Right lobe of liver (tissue), 6 donors: ENCODE results near the gene PTPRN2. TPM values are rescaled to one million over a fixed set of nuclear protein-coding genes. Genes with fewer than 3 reads are reported as not detected.

Experiments
- ATAC-seq, 4 donors: fragments of 200-7000 bp; cut with Tn5 transposase; one replicate each; pipeline ENCODE4 v1.9.1; 2020; ENCODE audit warnings: mild to moderate bottlenecking in 4 of 4, moderate library complexity in 4 of 4
- DNase-seq, 3 donors: peaks; one replicate each; pipeline ENCODE4 v3.0.0-alpha.2; 2020
- H3K27ac ChIP-seq, 3 donors: fragments of 200-600 bp; one replicate each; pipeline ENCODE4 v1.8.0; 2022
- H3K27me3 ChIP-seq, 2 donors: fragments of 200-600 bp; one replicate each; pipeline ENCODE4 v1.8.0; 2022
- H3K36me3 ChIP-seq, 4 donors: fragments of 200-600 bp; sonication (generic) in 1 of 4; one replicate each; pipeline versions ENCODE4 v1.5.1 to v1.8.0; 2017 to 2022; ENCODE audit warnings: control low read depth in 1 of 4
- H3K4me1 ChIP-seq, 4 donors: fragments of 200-600 bp; sonication (generic) in 1 of 4; one replicate each; pipeline versions ENCODE4 v1.5.1 to v1.8.0; 2017 to 2022; ENCODE audit warnings: control low read depth in 1 of 4
- H3K4me3 ChIP-seq, 3 donors: fragments of 200-600 bp; one replicate each; pipeline ENCODE4 v1.8.0; 2022
- H3K9me3 ChIP-seq, 4 donors: fragments of 200-600 bp; sonication (generic) in 1 of 4; one replicate each; pipeline versions ENCODE4 v1.5.1 to v1.8.0; 2017 to 2022; ENCODE audit warnings: control low read depth in 1 of 4
- POLR2A ChIP-seq: fragments of 450-650 bp; IDR thresholded peaks from one replicate; pipeline ENCODE4 v1.6.1; 2017; ENCODE audit warnings: antibody characterized with exemption, mild to moderate bottlenecking
- WGBS: methylation state at CpG from one replicate; pipeline ENCODE4 v1.1.6; 2018; ENCODE audit warnings: low coverage, low lambda C conversion rate; ENCODE audit not compliant: insufficient coverage; ENCODE audit errors: missing lambda C conversion rate; 5-methylcytosine and 5-hydroxymethylcytosine counted together
- intact Hi-C, 2 donors: fragments of 100-400 bp; cut with DNase I; formaldehyde crosslinking; loops; one replicate each; pipeline versions ENCODE4 v1.11.2 to v1.14.1; 2022
- total RNA-seq, 6 experiments: library from RNA; depleted of rRNA in 2 of 6; stranded (reverse); fragments of >200 nt in 2 of 6; fragmentation: NEBNext Ultra II Directional in 3 of 6; extraction: Animal tissue kit (Norgen Biotek cat#: 25700) in 3 of 6; gene quantifications; one replicate each; pipeline versions ENCODE4 v1.1.0 to v1.2.4, GENCODE V29; 2016 to 2023
- TF ChIP-seq, protein P1 (sequence below), 4 donors: fragments of 200-600 bp in 3 of 4; fragments of 450-650 bp in 1 of 4; IDR thresholded peaks; one replicate each; pipeline versions ENCODE4 v1.5.1 to v1.8.0; 2016 to 2022; ENCODE audit warnings: antibody characterized with exemption in 4 of 4, mild to moderate bottlenecking in 2 of 4
- donor health status: DM: no; HTN: yes; CAD: no.
- donor health status: DM: no; HTN: no; CAD: no.
- donor health status: DM: no; HTN: no; CAD: no.
- donor health status: DM: no; HTN: yes; CAD: no.
- donor health status: DM: no; HTN: yes; CAD: no.

PTPRN2 gene
- total RNA-seq, 6 experiments from 2014 or later: 0.15 to 0.87 (median 0.67) TPM

- 70% methylated on average over 8 of the region's 11 CpGs for WGBS
These were observed 272.3 kb downstream of the PTPRN2 start for GRCh38 chr7:158315326-158315725.

DNA sequence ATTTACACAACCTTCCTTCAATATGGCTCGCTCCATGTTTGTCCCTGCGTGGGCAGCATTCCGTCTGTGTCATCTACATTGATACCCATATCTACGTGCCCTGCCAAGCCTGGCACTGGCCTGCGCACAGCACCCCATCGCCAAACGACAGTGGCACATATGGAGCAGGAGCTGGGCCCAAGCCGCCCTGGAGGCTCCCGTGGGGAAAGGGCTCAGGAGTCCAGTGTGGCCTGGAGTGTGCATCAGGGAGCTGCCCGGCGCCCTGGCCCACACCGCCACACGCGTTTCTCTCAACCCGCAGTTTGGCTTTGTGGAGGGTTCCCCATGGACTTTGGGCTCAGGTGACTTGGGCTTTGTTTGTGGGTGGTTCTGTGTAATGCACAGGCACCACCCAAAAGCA is 273.2 kb downstream of the PTPRN2 start:
- Histone ChIP-seq H3K27me3 (no peaks in the 10 kb centered on the region), H3K4me1 (no peaks in the 10 kb centered on the region), H3K9me3 (no peaks in the 10 kb centered on the region), H3K4me3 (no peak overlapping the region), H3K36me3 (no peaks in the 10 kb centered on the region), H3K27ac (no peak overlapping the region)
- ATAC-seq (no peak), DNase-seq (no peak)
- WGBS: 91% methylated on average over 11 of the region's 15 CpGs
- intact Hi-C loops: no loop called here
- TF ChIP-seq, protein P1, sequence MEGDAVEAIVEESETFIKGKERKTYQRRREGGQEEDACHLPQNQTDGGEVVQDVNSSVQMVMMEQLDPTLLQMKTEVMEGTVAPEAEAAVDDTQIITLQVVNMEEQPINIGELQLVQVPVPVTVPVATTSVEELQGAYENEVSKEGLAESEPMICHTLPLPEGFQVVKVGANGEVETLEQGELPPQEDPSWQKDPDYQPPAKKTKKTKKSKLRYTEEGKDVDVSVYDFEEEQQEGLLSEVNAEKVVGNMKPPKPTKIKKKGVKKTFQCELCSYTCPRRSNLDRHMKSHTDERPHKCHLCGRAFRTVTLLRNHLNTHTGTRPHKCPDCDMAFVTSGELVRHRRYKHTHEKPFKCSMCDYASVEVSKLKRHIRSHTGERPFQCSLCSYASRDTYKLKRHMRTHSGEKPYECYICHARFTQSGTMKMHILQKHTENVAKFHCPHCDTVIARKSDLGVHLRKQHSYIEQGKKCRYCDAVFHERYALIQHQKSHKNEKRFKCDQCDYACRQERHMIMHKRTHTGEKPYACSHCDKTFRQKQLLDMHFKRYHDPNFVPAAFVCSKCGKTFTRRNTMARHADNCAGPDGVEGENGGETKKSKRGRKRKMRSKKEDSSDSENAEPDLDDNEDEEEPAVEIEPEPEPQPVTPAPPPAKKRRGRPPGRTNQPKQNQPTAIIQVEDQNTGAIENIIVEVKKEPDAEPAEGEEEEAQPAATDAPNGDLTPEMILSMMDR (IDR thresholded peaks at IDR 0.05): no peak
- TF ChIP-seq POLR2A: no peak

More at GRCh38 chr7:158315326-158315725, 272.3 kb downstream of the PTPRN2 start:
- H3K27ac ChIP-seq: no peak overlapping the region
- intact Hi-C loops: no loop called here
- no peaks in the 10 kb centered on the region for H3K9me3 ChIP-seq
- ATAC-seq: no peak
- H3K4me1 ChIP-seq: no peaks in the 10 kb centered on the region
- TF ChIP-seq, protein P1 (IDR thresholded peaks at IDR 0.05): no peak
- TF ChIP-seq POLR2A: no peak
- no peaks in the 10 kb centered on the region for H3K27me3 ChIP-seq
- H3K36me3 ChIP-seq: no peaks in the 10 kb centered on the region
- H3K4me3 ChIP-seq: no peak overlapping the region
- no peak for DNase-seq

- Histone ChIP-seq H3K4me3 (no peak overlapping the region), H3K9me3 (no peaks in the 10 kb centered on the region), H3K4me1 (no peaks in the 10 kb centered on the region), H3K36me3 (no peaks in the 10 kb centered on the region), H3K27ac (no peak overlapping the region), H3K27me3 (no peaks in the 10 kb centered on the region)
- ATAC-seq: no peak
- WGBS: 63% methylated on average over 9 of the region's 10 CpGs
- DNase-seq: no peak
- no peak for TF ChIP-seq POLR2A
- TF ChIP-seq, protein P1 (IDR thresholded peaks at IDR 0.05): no peak
- intact Hi-C loops: no loop called here
These were observed 273.7 kb downstream of the PTPRN2 start for GRCh38 chr7:158313931-158314330.

GRCh38 chr7:158312789-158313188 is 274.8 kb downstream of the PTPRN2 start:
- intact Hi-C loops: no loop called here
- H3K4me3 ChIP-seq: no peak overlapping the region
- no peaks in the 10 kb centered on the region for H3K9me3 ChIP-seq
- H3K27me3 ChIP-seq: no peaks in the 10 kb centered on the region
- H3K27ac ChIP-seq: no peak overlapping the region
- no peaks in the 10 kb centered on the region for H3K36me3 ChIP-seq
- WGBS: 89% methylated on average over 4 of the region's 10 CpGs
- no peak for DNase-seq
- no peak for ATAC-seq
- H3K4me1 ChIP-seq: no peaks in the 10 kb centered on the region
- TF ChIP-seq, protein P1 (IDR thresholded peaks at IDR 0.05): no peak
- no peak for TF ChIP-seq POLR2A

DNA sequence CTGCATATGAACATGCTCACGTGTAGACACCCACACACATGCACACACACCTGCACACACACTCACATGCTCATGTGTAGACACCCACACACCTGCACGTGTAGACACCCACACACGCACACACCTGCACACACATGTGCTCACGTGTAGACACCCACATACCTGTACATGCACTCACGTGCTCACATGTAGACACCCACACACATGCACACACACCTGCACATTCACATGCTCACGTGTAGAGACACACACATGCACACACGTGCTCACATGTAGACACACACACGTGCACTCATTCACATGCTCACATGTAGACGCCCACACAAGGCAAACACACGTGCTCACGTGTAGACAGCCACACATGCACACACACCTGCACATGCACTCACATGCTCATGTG is 275.8 kb downstream of the PTPRN2 start:
- no peaks in the 10 kb centered on the region for H3K4me1 ChIP-seq
- no peak for TF ChIP-seq POLR2A
- TF ChIP-seq, protein P1 (IDR thresholded peaks at IDR 0.05): no peak
- H3K27me3 ChIP-seq: no peaks in the 10 kb centered on the region
- H3K27ac ChIP-seq: no peak overlapping the region
- H3K36me3 ChIP-seq: no peaks in the 10 kb centered on the region
- H3K9me3 ChIP-seq: no peaks in the 10 kb centered on the region
- DNase-seq: no peak
- H3K4me3 ChIP-seq: no peak overlapping the region
- intact Hi-C loops: no loop called here
- no peak for ATAC-seq
- WGBS: 75% methylated on average over 10 of the region's 11 CpGs
